Upper lobe of left lung (tissue), 4 donors: ENCODE data around the gene JPT1.

Experiments used
- CTCF ChIP-seq, 6 experiments: fragments of 450-650 bp in 4 of 6; fragments of 200-600 bp in 2 of 6; sonication (generic) in 2 of 6; IDR thresholded peaks; one replicate each; pipeline ENCODE4 v1.5.1; 2016 to 2019; ENCODE audit warnings: antibody characterized with exemption in 6 of 6
- POLR2AphosphoS5 ChIP-seq, 2 donors: sonication (generic); formaldehyde crosslinking; IDR thresholded peaks; one replicate each; pipeline ENCODE4 v1.5.1; 2017; ENCODE audit warnings: antibody characterized with exemption in 2 of 2

GRCh38 chr17:75114552-75115314 is 39.6 kb downstream of the JPT1 start:
- no peak for TF ChIP-seq POLR2AphosphoS5 (IDR thresholded peaks at IDR 0.05)
- no peak for TF ChIP-seq CTCF (IDR thresholded peaks at IDR 0.05)
